ENCODE measurements around the gene CTBS. TPM values are rescaled to one million over a fixed set of nuclear protein-coding genes. Genes with fewer than 3 reads are reported as not detected.

The CTBS gene
- total and polyA plus RNA-seq, 2 of the 8 experiments (the other 6 are each of a cell fraction or from before 2014, with no cell fraction given), result 3.3 to 4.1 TPM

GRCh38 chr1:84573967-84574842 lies at the start of gene CTBS (continued):
- TF ChIP-seq RAD21 (IDR thresholded peaks at IDR 0.05 in 1 of 2, conservative IDR thresholded peaks at IDR 0.05 in 1 of 2; ENCODE audit: low read depth in 2 of 2, low read length in 2 of 2) (no peak; a peak in 1 of 4 replicates), CTCF (IDR thresholded peaks at IDR 0.05; ENCODE audit: control extremely low read depth in 1 of 3, insufficient read depth in 1 of 3, low read depth in 1 of 3, low read length in 3 of 3) (0 out of 4 replicates have a peak, but pooled peaks of 1 of the 3 experiments have one; percentile 15), PHF8 (conservative IDR thresholded peaks at IDR 0.05; ENCODE audit: low read depth, low read length) (peak; percentile 52), RFX5 (IDR thresholded peaks at IDR 0.05; ENCODE audit: borderline replicate concordance, low read depth, low read length) (no peak), KDM1A (IDR thresholded peaks at IDR 0.05; ENCODE audit: borderline replicate concordance, low read length) (peak; percentile 43; the same call in 1 of the 2 replicates), BACH1 (IDR thresholded peaks at IDR 0.05; ENCODE audit: low read length) (no peak), E2F6 (IDR thresholded peaks at IDR 0.05) (peak; percentile 92), POLR2A (IDR thresholded peaks at IDR 0.05; ENCODE audit: control extremely low read depth in 1 of 2, low read depth in 2 of 2, low read length in 2 of 2) (peak in 1 of 2 experiments; percentile 78; a peak in 2 of 3 replicates), EZH2 (IDR thresholded peaks at IDR 0.05; ENCODE audit: low read depth, low read length, severe bottlenecking) (no peak), SP1 (IDR thresholded peaks at IDR 0.05; ENCODE audit: low read depth, low read length) (0 out of 2 replicates have a peak, but pooled peaks have one; percentile 17), TAF7 (optimal IDR thresholded peaks at IDR 0.05; ENCODE audit: borderline replicate concordance, low read depth, low read length) (peak; percentile 45), FOSL1 (IDR thresholded peaks at IDR 0.05; ENCODE audit: insufficient read depth, low read depth, low read length) (no peak), POLR2AphosphoS5 (IDR thresholded peaks at IDR 0.05; ENCODE audit: low read depth, low read length) (0 out of 2 replicates have a peak, but pooled peaks have one; percentile 47), YY1 (IDR thresholded peaks at IDR 0.05; ENCODE audit: low read depth, low read length) (no peak), CBX8 (IDR thresholded peaks at IDR 0.05; ENCODE audit: borderline replicate concordance, low read depth, low read length) (no peak), RBBP5 (IDR thresholded peaks at IDR 0.05; ENCODE audit: borderline replicate concordance, low read depth, low read length) (peak; percentile 60; the same call in 1 of the 2 replicates), TAF1 (IDR thresholded peaks at IDR 0.05; ENCODE audit: low read depth, low read length) (peak; percentile 68), CREB1 (IDR thresholded peaks at IDR 0.05) (peak; percentile 39), NANOG (IDR thresholded peaks at IDR 0.05; ENCODE audit: insufficient read depth, low read depth, low read length, poor library complexity, severe bottlenecking) (peak; percentile 30), MAFK (IDR thresholded peaks at IDR 0.05; ENCODE audit: low read depth, low read length) (no peak)

Data from H1 (cell line).